GM18870 (cell line): ENCODE measurements around the gene NBAS.
"Not testable (repeated sequence)": the region's sequence is repeated elsewhere in the genome, so short reads cannot be mapped to it uniquely, and the experiment has no call there.

Source experiments
- ATAC-seq: cut with Tn5 transposase; IDR thresholded peaks from one replicate; pipeline ENCODE4 v1.9.1; 2021; ENCODE audit warnings: moderate library complexity; ENCODE audit not compliant: unreplicated experiment

Gene NBAS

GRCh38 chr2:15323227-15323626 is 237.9 kb downstream of the NBAS start:
- no peak for ATAC-seq

- ATAC-seq, result not testable (repeated sequence)
Observed at GRCh38 chr2:15321481-15321880, 239.7 kb downstream of the NBAS start.

- ATAC-seq, result no peak
Observed at GRCh38 chr2:15316370-15316814, 244.7 kb downstream of the NBAS start.

- no peak for ATAC-seq
Observed at GRCh38 chr2:15315411-15315810, 245.7 kb downstream of the NBAS start.

GRCh38 chr2:15313657-15314056 is 247.5 kb downstream of the NBAS start:
- peak; percentile 86 for ATAC-seq

GRCh38 chr2:15311926-15312325 is 249.2 kb downstream of the NBAS start:
- ATAC-seq, result no peak

- peak; percentile 55 for ATAC-seq
Observed at GRCh38 chr2:15311201-15311907, 249.8 kb downstream of the NBAS start.

- no peak for ATAC-seq
Observed at GRCh38 chr2:15307526-15307925, 253.6 kb downstream of the NBAS start.

- ATAC-seq, result no peak
Observed at GRCh38 chr2:15306706-15307105, 254.4 kb downstream of the NBAS start.

GRCh38 chr2:15303874-15304273 is 257.3 kb downstream of the NBAS start:
- no peak for ATAC-seq

GRCh38 chr2:15302154-15302553 is 259.0 kb downstream of the NBAS start:
- ATAC-seq, result no peak

- ATAC-seq, result no peak
Observed at GRCh38 chr2:15300624-15301573, 260.2 kb downstream of the NBAS start.

GRCh38 chr2:15299904-15300520 is 261.1 kb downstream of the NBAS start:
- no peak for ATAC-seq

- no peak for ATAC-seq
Observed at GRCh38 chr2:15298770-15299169, 262.4 kb downstream of the NBAS start.

GRCh38 chr2:15293262-15293937 is 267.7 kb downstream of the NBAS start:
- ATAC-seq, result peak; percentile 78

- ATAC-seq, result no peak
Observed at GRCh38 chr2:15287447-15288184, 273.5 kb downstream of the NBAS start.

GRCh38 chr2:15284614-15285013 is 276.5 kb downstream of the NBAS start:
- ATAC-seq, result no peak

- ATAC-seq, result no peak
Observed at GRCh38 chr2:15281681-15282080, 279.5 kb downstream of the NBAS start.

- no peak for ATAC-seq
Observed at GRCh38 chr2:15279201-15279876, 281.8 kb downstream of the NBAS start.

GRCh38 chr2:15278296-15278695 is 282.8 kb downstream of the NBAS start:
- no peak for ATAC-seq
